Activated CD4-positive, CD25-positive, alpha-beta regulatory T cell treated with anti-CD3 and anti-CD28 coated beads, Interleukin-2, amount 50 U/mL, for 16 hours (primary cell): Measurements from ENCODE around the gene C4orf50.

Experiments used
- DNase-seq: peaks from one replicate; pipeline ENCODE4 v3.0.0-alpha.2; 2020; ENCODE audit warnings: low read depth, low spot score

The C4orf50 gene

GRCh38 chr4:5945936-5946335 is 72.3 kb downstream of the C4orf50 start:
- DNase-seq = no peak

GRCh38 chr4:5945171-5945570 is 73.1 kb downstream of the C4orf50 start:
- no peak for DNase-seq

GRCh38 chr4:5943561-5943960 is 74.7 kb downstream of the C4orf50 start:
- no peak for DNase-seq

- no peak for DNase-seq
Measured at GRCh38 chr4:5942947-5943346, 75.3 kb downstream of the C4orf50 start.

GRCh38 chr4:5941601-5942000 is 76.6 kb downstream of the C4orf50 start:
- no peak for DNase-seq

- no peak for DNase-seq
Measured at GRCh38 chr4:5940470-5941203, 77.6 kb downstream of the C4orf50 start.

GRCh38 chr4:5933996-5934831 is 84.0 kb downstream of the C4orf50 start:
- DNase-seq = no peak

- no peak for DNase-seq
Measured at GRCh38 chr4:5933116-5933515, 85.1 kb downstream of the C4orf50 start.

- DNase-seq = no peak
Measured at GRCh38 chr4:5932035-5932568, 86.1 kb downstream of the C4orf50 start.

- DNase-seq = no peak
Measured at GRCh38 chr4:5931526-5931925, 86.7 kb downstream of the C4orf50 start.

- DNase-seq = no peak
Measured at GRCh38 chr4:5930876-5931275, 87.4 kb downstream of the C4orf50 start.

GRCh38 chr4:5930456-5930855 is 87.8 kb downstream of the C4orf50 start:
- no peak for DNase-seq

GRCh38 chr4:5928844-5929420 is 89.3 kb downstream of the C4orf50 start:
- DNase-seq = no peak

GRCh38 chr4:5928274-5928673 is 90.0 kb downstream of the C4orf50 start:
- no peak for DNase-seq

- no peak for DNase-seq
Measured at GRCh38 chr4:5927747-5928146, 90.5 kb downstream of the C4orf50 start.

- no peak for DNase-seq
Measured at GRCh38 chr4:5927116-5927515, 91.1 kb downstream of the C4orf50 start.

GRCh38 chr4:5926598-5926997 is 91.6 kb downstream of the C4orf50 start:
- no peak for DNase-seq

GRCh38 chr4:5925419-5926200 is 92.6 kb downstream of the C4orf50 start:
- DNase-seq = no peak

GRCh38 chr4:5924461-5925125 is 93.6 kb downstream of the C4orf50 start:
- DNase-seq = no peak

- DNase-seq = no peak
Measured at GRCh38 chr4:5923376-5923775, 94.9 kb downstream of the C4orf50 start.

- no peak for DNase-seq
Measured at GRCh38 chr4:5922556-5922955, 95.7 kb downstream of the C4orf50 start.
